HG02642 (cell line): Measurements from ENCODE around the gene LBHD1.
"Not testable (repeated sequence)": the region's sequence is repeated elsewhere in the genome, so short reads cannot be mapped to it uniquely, and the experiment has no call there.

ENCODE experiments used
- ATAC-seq: cut with Tn5 transposase; IDR thresholded peaks from one replicate; pipeline ENCODE4 v1.9.1; 2021; ENCODE audit warnings: mild to moderate bottlenecking; ENCODE audit not compliant: unreplicated experiment, poor library complexity

The LBHD1 gene

GRCh38 chr11:62694455-62695167, 22.5 kb upstream of the LBHD1 start:
- ATAC-seq, result no peak

GRCh38 chr11:62693624-62694023, 21.6 kb upstream of the LBHD1 start:
- not testable (repeated sequence) for ATAC-seq

GRCh38 chr11:62689421-62690183, 17.5 kb upstream of the LBHD1 start, which contains the start of gene LRRN4CL:
Gene LRRN4CL (minus strand): TSS chr11:62689530. CDS start chr11:62688508, 1,022 bp downstream.
- no peak for ATAC-seq

GRCh38 chr11:62688491-62688890, 16.4 kb upstream of the LBHD1 start:
- ATAC-seq, result no peak

GRCh38 chr11:62687508-62688396, 15.7 kb upstream of the LBHD1 start:
- no peak for ATAC-seq

- no peak for ATAC-seq
Observed at GRCh38 chr11:62682518-62682917, 10.5 kb upstream of the LBHD1 start.

GRCh38 chr11:62680825-62681240, 8.8 kb upstream of the LBHD1 start:
- ATAC-seq, result no peak

GRCh38 chr11:62678770-62679696, 7.0 kb upstream of the LBHD1 start, which contains the start of gene UBXN1:
Gene UBXN1 (minus strand): TSS chr11:62679073. CDS start chr11:62678923, 150 bp downstream.
- ATAC-seq, result peak; percentile 60

GRCh38 chr11:62678433-62678769, 6.3 kb upstream of the LBHD1 start:
- ATAC-seq, result no peak

GRCh38 chr11:62677714-62678113, 5.6 kb upstream of the LBHD1 start:
- no peak for ATAC-seq

GRCh38 chr11:62677156-62677555, 5.1 kb upstream of the LBHD1 start:
- no peak for ATAC-seq

GRCh38 chr11:62676698-62677097, 4.6 kb upstream of the LBHD1 start:
- ATAC-seq, result no peak

- ATAC-seq, result not testable (repeated sequence)
Observed at GRCh38 chr11:62675415-62675814, 3.3 kb upstream of the LBHD1 start.

- ATAC-seq, result no peak
Observed at GRCh38 chr11:62673196-62673525, 1.1 kb upstream of the LBHD1 start.

- peak; percentile 12 for ATAC-seq
Observed at GRCh38 chr11:62671236-62671607, 845 bp downstream of the LBHD1 start.

- ATAC-seq, result no peak
Observed at GRCh38 chr11:62669420-62670161, 2.5 kb downstream of the LBHD1 start.

- ATAC-seq, result no peak
Observed at GRCh38 chr11:62667460-62667859, 4.6 kb downstream of the LBHD1 start.

- no peak for ATAC-seq
Observed at GRCh38 chr11:62666259-62666926, 5.7 kb downstream of the LBHD1 start.
